ENCODE measurements around the gene ACSL3.

DNA sequence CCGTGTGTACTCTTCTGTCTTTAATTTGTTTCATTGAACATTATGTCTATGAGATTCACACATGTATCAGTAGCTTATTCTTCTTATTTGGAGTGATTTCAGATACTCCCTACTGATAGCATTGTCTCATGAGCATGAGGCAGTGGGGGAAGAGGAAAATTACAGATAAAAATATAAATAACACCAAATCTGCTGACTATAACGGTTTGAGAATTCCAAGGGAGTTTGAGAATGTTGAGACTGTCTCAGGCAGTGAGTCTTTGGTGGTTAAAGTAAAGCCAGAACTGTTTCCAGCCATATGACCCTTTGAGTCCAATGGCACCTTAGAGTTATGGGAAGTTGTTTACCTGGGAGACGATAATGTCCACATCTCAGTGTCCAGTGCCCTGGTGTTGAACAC is 118.6 kb downstream of the ACSL3 start:
- TF ChIP-seq, protein P1, sequence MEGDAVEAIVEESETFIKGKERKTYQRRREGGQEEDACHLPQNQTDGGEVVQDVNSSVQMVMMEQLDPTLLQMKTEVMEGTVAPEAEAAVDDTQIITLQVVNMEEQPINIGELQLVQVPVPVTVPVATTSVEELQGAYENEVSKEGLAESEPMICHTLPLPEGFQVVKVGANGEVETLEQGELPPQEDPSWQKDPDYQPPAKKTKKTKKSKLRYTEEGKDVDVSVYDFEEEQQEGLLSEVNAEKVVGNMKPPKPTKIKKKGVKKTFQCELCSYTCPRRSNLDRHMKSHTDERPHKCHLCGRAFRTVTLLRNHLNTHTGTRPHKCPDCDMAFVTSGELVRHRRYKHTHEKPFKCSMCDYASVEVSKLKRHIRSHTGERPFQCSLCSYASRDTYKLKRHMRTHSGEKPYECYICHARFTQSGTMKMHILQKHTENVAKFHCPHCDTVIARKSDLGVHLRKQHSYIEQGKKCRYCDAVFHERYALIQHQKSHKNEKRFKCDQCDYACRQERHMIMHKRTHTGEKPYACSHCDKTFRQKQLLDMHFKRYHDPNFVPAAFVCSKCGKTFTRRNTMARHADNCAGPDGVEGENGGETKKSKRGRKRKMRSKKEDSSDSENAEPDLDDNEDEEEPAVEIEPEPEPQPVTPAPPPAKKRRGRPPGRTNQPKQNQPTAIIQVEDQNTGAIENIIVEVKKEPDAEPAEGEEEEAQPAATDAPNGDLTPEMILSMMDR (IDR thresholded peaks at IDR 0.05), result no peak
- TF ChIP-seq POLR2A (IDR thresholded peaks at IDR 0.05), result no peak

All from testis (tissue), 2 donors.